Thoracic aorta (tissue), 2 donors: Measurements from ENCODE around the gene POLR1C. TPM values are rescaled to one million over a fixed set of nuclear protein-coding genes. Genes with fewer than 3 reads are reported as not detected.

ENCODE experiments used
- ATAC-seq: fragments of 150-250 bp; one replicate; pipeline ENCODE4 v1.8.0; 2017; ENCODE audit warnings: low read depth; ENCODE audit not compliant: insufficient number of reproducible peaks, low FRiP score
- DNase-seq: peaks from one replicate; pipeline ENCODE4 v3.0.0-alpha.2; 2020; ENCODE audit warnings: low spot score
- H3K27ac ChIP-seq, 2 donors: fragments of 200-600 bp; sonication (generic); 1 replicate in 1 of 2; 2 replicates in 1 of 2; pipeline ENCODE4 v1.5.1; 2016; ENCODE audit warnings: mild to moderate bottlenecking in 2 of 2, moderate library complexity in 2 of 2
- H3K27me3 ChIP-seq: fragments of 200-600 bp; sonication (generic); replicated peaks from 2 replicates; pipeline ENCODE4 v1.6.0; 2016; ENCODE audit warnings: mild to moderate bottlenecking; ENCODE audit not compliant: insufficient read depth
- H3K36me3 ChIP-seq: fragments of 200-600 bp; sonication (generic); one replicate; pipeline ENCODE4 v1.5.1; 2016
- H3K4me1 ChIP-seq, 2 donors: fragments of 200-600 bp; sonication (generic); 1 replicate in 1 of 2; 2 replicates in 1 of 2; pipeline versions ENCODE4 v1.5.1 to v1.6.0; 2016; ENCODE audit warnings: low read depth in 2 of 2, mild to moderate bottlenecking in 1 of 2; ENCODE audit not compliant: control insufficient read depth in 1 of 2
- H3K4me3 ChIP-seq: fragments of 200-600 bp; sonication (generic); 2 replicates; pipeline ENCODE4 v1.5.1; 2016; ENCODE audit warnings: mild to moderate bottlenecking
- H3K9me3 ChIP-seq: fragments of 200-600 bp; sonication (generic); 2 replicates; pipeline ENCODE4 v1.5.1; 2016
- total RNA-seq, 2 donors: library from RNA; depleted of rRNA; stranded (reverse); fragments of >200 nt; gene quantifications; one replicate each; pipeline versions ENCODE4 v1.1.0 to v1.2.3, GENCODE V29; 2016
- TF ChIP-seq, protein P1 (sequence below): fragments of 200-600 bp; sonication (generic); IDR thresholded peaks from one replicate; pipeline ENCODE4 v1.5.1; 2019; ENCODE audit warnings: antibody characterized with exemption

The POLR1C gene
- total RNA-seq, 2 donors from 2014 or later, result 9.9 to 29.2 TPM

DNA sequence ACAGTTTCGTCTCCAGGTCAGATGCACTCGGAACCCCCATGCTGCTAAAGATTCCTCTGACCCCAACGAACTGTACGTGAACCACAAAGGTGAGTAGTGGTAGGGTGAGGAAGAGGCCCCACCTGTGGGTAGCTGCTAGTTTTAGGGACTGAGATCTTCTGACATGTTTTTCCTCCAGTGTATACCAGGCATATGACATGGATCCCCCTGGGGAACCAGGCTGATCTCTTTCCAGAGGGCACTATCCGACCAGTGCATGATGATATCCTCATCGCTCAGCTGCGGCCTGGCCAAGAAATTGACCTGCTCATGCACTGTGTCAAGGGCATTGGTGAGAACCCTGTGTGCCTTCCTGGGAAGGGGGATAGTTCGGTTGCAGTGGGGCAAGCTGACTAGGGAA is 3.2 kb downstream of the POLR1C start:
- Histone ChIP-seq H3K4me3 (no peak overlapping the region), H3K36me3 (peaks cover 46% of the 10 kb centered on the region), H3K4me1 (peaks cover 8 to 29% of the 10 kb centered on the region in 2 donors), H3K9me3 (no peaks in the 10 kb centered on the region), H3K27me3 (no peaks in the 10 kb centered on the region), H3K27ac (no peak overlapping the region)
- ATAC-seq (no peak), DNase-seq (no peak)
- TF ChIP-seq, protein P1, sequence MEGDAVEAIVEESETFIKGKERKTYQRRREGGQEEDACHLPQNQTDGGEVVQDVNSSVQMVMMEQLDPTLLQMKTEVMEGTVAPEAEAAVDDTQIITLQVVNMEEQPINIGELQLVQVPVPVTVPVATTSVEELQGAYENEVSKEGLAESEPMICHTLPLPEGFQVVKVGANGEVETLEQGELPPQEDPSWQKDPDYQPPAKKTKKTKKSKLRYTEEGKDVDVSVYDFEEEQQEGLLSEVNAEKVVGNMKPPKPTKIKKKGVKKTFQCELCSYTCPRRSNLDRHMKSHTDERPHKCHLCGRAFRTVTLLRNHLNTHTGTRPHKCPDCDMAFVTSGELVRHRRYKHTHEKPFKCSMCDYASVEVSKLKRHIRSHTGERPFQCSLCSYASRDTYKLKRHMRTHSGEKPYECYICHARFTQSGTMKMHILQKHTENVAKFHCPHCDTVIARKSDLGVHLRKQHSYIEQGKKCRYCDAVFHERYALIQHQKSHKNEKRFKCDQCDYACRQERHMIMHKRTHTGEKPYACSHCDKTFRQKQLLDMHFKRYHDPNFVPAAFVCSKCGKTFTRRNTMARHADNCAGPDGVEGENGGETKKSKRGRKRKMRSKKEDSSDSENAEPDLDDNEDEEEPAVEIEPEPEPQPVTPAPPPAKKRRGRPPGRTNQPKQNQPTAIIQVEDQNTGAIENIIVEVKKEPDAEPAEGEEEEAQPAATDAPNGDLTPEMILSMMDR, result no peak

DNA sequence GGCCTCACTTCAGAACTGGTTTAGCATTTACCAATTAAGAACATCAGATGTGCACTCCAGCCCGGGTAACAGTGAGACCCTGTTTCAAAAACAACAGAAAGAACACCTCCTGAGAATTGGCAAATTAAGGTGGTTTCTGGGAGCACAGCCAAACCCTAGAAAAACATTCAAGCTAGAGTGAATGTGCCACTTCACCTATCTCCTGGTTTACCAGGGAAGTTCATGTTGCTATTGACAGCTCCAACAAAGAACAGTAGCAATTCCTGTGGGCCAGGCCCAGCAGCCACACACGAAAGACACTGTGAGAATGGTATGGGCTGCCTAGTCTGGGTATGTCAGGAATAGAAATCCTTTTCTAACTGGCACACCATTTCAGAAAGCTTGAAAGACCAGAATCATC is 4.9 kb downstream of the POLR1C start:
- Histone ChIP-seq H3K36me3 (peaks cover 54% of the 10 kb centered on the region), H3K27ac (no peak overlapping the region), H3K27me3 (no peaks in the 10 kb centered on the region), H3K4me3 (no peak overlapping the region), H3K4me1 (peaks cover 0 to 17% of the 10 kb centered on the region in 2 donors), H3K9me3 (no peaks in the 10 kb centered on the region)
- TF ChIP-seq, protein P1, result no peak
- ATAC-seq, result no peak
- no peak for DNase-seq

DNA sequence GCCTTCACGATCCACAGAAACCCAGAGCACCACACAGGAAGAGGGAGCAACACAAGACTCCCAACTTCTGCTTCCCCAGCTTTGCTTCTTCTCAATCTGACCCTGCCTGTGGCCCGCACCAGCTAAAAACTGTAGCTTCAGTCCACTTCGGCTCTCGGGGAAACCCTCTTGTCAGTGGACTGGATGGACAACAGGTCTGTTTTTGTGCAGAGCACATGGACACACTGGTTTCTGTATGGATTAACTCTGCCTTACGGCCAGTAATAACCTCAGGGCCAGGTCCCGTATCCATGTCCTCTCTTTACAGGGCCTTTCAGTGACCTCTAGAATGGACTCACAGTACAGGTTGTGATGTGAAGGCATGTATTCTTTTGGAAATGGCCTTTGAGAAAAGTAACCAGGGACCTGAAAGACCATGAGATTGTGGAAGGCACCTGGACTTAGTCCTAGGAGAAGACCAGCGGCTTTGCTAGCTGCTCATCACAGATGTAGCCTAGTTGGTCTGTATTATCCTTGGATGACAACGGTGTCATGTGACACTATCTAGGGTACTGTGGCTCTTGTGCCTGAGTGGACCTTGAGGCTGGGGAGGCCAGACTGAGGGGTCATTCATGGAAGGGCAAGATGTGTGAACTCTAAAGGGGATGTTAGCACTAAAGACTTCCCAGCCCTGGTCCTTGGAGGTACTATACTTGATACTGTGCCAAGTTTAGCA is 5.8 kb downstream of the POLR1C start:
- no peak overlapping the region for H3K27ac ChIP-seq
- peaks cover 62% of the 10 kb centered on the region for H3K36me3 ChIP-seq
- ATAC-seq (no peak), DNase-seq (no peak)
- no peaks in the 10 kb centered on the region for H3K9me3 ChIP-seq
- no peak overlapping the region for H3K4me3 ChIP-seq
- no peaks in the 10 kb centered on the region for H3K27me3 ChIP-seq
- TF ChIP-seq, protein P1, result no peak
- peaks cover 0 to 12% of the 10 kb centered on the region in 2 donors for H3K4me1 ChIP-seq

DNA sequence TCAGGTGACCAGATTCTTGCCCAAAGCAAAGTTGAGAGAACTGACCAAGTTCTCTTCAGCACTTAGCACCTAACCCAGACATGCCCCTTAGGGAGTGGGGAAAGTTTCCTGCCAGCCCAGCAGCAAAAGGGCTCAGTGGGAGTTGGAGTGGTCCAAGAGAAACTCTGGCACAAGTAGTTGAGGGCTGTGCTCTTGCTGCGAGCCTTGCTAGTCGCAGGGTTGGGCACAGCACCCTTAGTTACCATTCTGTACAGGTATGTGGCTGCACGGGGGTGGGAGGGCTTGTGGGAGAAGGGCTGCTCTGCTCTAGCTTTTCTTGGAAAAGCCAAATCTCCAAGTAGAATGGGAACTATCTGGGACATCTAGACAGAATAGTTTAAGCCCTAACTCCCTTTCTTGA is 6.4 kb downstream of the POLR1C start:
- Histone ChIP-seq H3K9me3 (no peaks in the 10 kb centered on the region), H3K27ac (no peak overlapping the region), H3K27me3 (no peaks in the 10 kb centered on the region), H3K4me3 (no peak overlapping the region), H3K4me1 (peaks cover 0 to 6% of the 10 kb centered on the region in 2 donors), H3K36me3 (peaks cover 66% of the 10 kb centered on the region)
- ATAC-seq (no peak), DNase-seq (no peak)
- TF ChIP-seq, protein P1, result no peak

DNA sequence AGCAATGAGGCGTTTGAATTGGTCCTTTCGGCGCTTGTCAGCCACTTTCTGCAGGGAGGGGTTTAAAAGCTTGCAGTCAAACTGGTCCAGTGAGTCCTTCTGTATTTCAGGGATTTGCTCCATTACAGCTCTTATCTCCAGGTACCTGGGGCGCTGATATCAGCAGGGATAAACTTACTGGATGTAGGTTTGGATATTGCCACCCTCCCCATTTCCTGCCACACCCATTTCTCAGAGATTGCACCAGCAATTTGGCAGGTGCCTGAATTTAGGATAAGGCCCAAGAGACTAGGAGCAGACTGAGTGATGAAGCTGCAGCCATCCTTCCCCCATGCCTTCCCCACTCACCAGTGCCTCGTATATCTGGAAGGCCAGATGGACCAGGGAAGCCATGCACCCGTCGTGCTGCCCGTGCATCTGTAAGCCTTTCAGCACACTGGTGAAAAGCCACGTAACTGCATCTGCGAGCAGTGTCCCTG is 7.6 kb downstream of the POLR1C start:
- Histone ChIP-seq H3K27ac (no peak overlapping the region), H3K27me3 (no peaks in the 10 kb centered on the region), H3K9me3 (no peaks in the 10 kb centered on the region), H3K4me1 (no peaks in the 10 kb centered on the region), H3K4me3 (no peak overlapping the region), H3K36me3 (peaks cover 69% of the 10 kb centered on the region)
- DNase-seq (no peak), ATAC-seq (no peak)
- TF ChIP-seq, protein P1, result no peak
